Measurements from ENCODE around the gene FUT8.

Gene FUT8

GRCh38 chr14:65769151-65769550 is 356.6 kb downstream of the FUT8 start:
- H3K9ac ChIP-seq (ENCODE audit: low read length in 2 of 2), result no peak overlapping the region
- H3K9me3 ChIP-seq (ENCODE audit: control insufficient read depth in 2 of 2, low read length in 2 of 2), result peaks cover 0 to 2% of the 10 kb centered on the region in 2 donors
- no peaks in the 10 kb centered on the region for H3K36me3 ChIP-seq (ENCODE audit: control insufficient read depth in 2 of 2, insufficient read depth in 2 of 2, low read length in 2 of 2)
- H3K4me1 ChIP-seq (ENCODE audit: control insufficient read depth, insufficient read depth, low read length), result no peaks in the 10 kb centered on the region
- no peak overlapping the region for H3K27ac ChIP-seq (ENCODE audit: low read length)
- H3K4me3 ChIP-seq (ENCODE audit: low read length in 2 of 2), result no peak overlapping the region
- H3K27me3 ChIP-seq (ENCODE audit: control insufficient read depth in 1 of 2, insufficient read depth in 2 of 2, low read length in 2 of 2), result no peaks in the 10 kb centered on the region

GRCh38 chr14:65770681-65771080 is 358.2 kb downstream of the FUT8 start:
- Histone ChIP-seq H3K36me3 (ENCODE audit: control insufficient read depth in 2 of 2, insufficient read depth in 2 of 2, low read length in 2 of 2) (no peaks in the 10 kb centered on the region), H3K9ac (ENCODE audit: low read length in 2 of 2) (no peak overlapping the region), H3K4me1 (ENCODE audit: control insufficient read depth, insufficient read depth, low read length) (no peaks in the 10 kb centered on the region), H3K27me3 (ENCODE audit: control insufficient read depth in 1 of 2, insufficient read depth in 2 of 2, low read length in 2 of 2) (no peaks in the 10 kb centered on the region), H3K9me3 (ENCODE audit: control insufficient read depth in 2 of 2, low read length in 2 of 2) (peaks cover 0 to 2% of the 10 kb centered on the region in 2 donors), H3K4me3 (ENCODE audit: low read length in 2 of 2) (no peak overlapping the region), H3K27ac (ENCODE audit: low read length) (no peak overlapping the region)

- Histone ChIP-seq H3K27ac (ENCODE audit: low read length) (no peak overlapping the region), H3K4me1 (ENCODE audit: control insufficient read depth, insufficient read depth, low read length) (no peaks in the 10 kb centered on the region), H3K4me3 (ENCODE audit: low read length in 2 of 2) (no peak overlapping the region)
These were observed 358.7 kb downstream of the FUT8 start for GRCh38 chr14:65771271-65771670.

GRCh38 chr14:65772466-65772865 is 359.9 kb downstream of the FUT8 start:
- H3K4me1 ChIP-seq (ENCODE audit: control insufficient read depth, insufficient read depth, low read length), result no peaks in the 10 kb centered on the region
- no peak overlapping the region for H3K9ac ChIP-seq (ENCODE audit: low read length in 2 of 2)
- no peaks in the 10 kb centered on the region for H3K27me3 ChIP-seq (ENCODE audit: control insufficient read depth in 1 of 2, insufficient read depth in 2 of 2, low read length in 2 of 2)
- no peaks in the 10 kb centered on the region for H3K36me3 ChIP-seq (ENCODE audit: control insufficient read depth in 2 of 2, insufficient read depth in 2 of 2, low read length in 2 of 2)
- H3K9me3 ChIP-seq (ENCODE audit: control insufficient read depth in 2 of 2, low read length in 2 of 2), result peaks cover 0 to 2% of the 10 kb centered on the region in 2 donors
- no peak overlapping the region for H3K27ac ChIP-seq (ENCODE audit: low read length)
- H3K4me3 ChIP-seq (ENCODE audit: low read length in 2 of 2), result no peak overlapping the region

More at GRCh38 chr14:65771271-65771670, 358.7 kb downstream of the FUT8 start:
- no peaks in the 10 kb centered on the region for H3K36me3 ChIP-seq (ENCODE audit: control insufficient read depth in 2 of 2, insufficient read depth in 2 of 2, low read length in 2 of 2)
- H3K9ac ChIP-seq (ENCODE audit: low read length in 2 of 2), result no peak overlapping the region
- peaks cover 0 to 2% of the 10 kb centered on the region in 2 donors for H3K9me3 ChIP-seq (ENCODE audit: control insufficient read depth in 2 of 2, low read length in 2 of 2)
- H3K27me3 ChIP-seq (ENCODE audit: control insufficient read depth in 1 of 2, insufficient read depth in 2 of 2, low read length in 2 of 2), result no peaks in the 10 kb centered on the region

- Histone ChIP-seq H3K27ac (ENCODE audit: low read length) (no peak overlapping the region), H3K27me3 (ENCODE audit: control insufficient read depth in 1 of 2, insufficient read depth in 2 of 2, low read length in 2 of 2) (no peaks in the 10 kb centered on the region), H3K9ac (ENCODE audit: low read length in 2 of 2) (no peak overlapping the region), H3K4me3 (ENCODE audit: low read length in 2 of 2) (no peak overlapping the region), H3K9me3 (ENCODE audit: control insufficient read depth in 2 of 2, low read length in 2 of 2) (no peaks in the 10 kb centered on the region), H3K36me3 (ENCODE audit: control insufficient read depth in 2 of 2, insufficient read depth in 2 of 2, low read length in 2 of 2) (no peaks in the 10 kb centered on the region), H3K4me1 (ENCODE audit: control insufficient read depth, insufficient read depth, low read length) (no peaks in the 10 kb centered on the region)
These were observed 360.5 kb downstream of the FUT8 start for GRCh38 chr14:65772921-65773574.

- Histone ChIP-seq H3K36me3 (ENCODE audit: control insufficient read depth in 2 of 2, insufficient read depth in 2 of 2, low read length in 2 of 2) (no peaks in the 10 kb centered on the region), H3K27ac (ENCODE audit: low read length) (no peak overlapping the region), H3K4me1 (ENCODE audit: control insufficient read depth, insufficient read depth, low read length) (no peaks in the 10 kb centered on the region), H3K9me3 (ENCODE audit: control insufficient read depth in 2 of 2, low read length in 2 of 2) (no peaks in the 10 kb centered on the region), H3K27me3 (ENCODE audit: control insufficient read depth in 1 of 2, insufficient read depth in 2 of 2, low read length in 2 of 2) (no peaks in the 10 kb centered on the region), H3K4me3 (ENCODE audit: low read length in 2 of 2) (no peak overlapping the region), H3K9ac (ENCODE audit: low read length in 2 of 2) (no peak overlapping the region)
These were observed 361.5 kb downstream of the FUT8 start for GRCh38 chr14:65774041-65774440.

- no peak overlapping the region for H3K4me3 ChIP-seq (ENCODE audit: low read length in 2 of 2)
- H3K4me1 ChIP-seq (ENCODE audit: control insufficient read depth, insufficient read depth, low read length), result no peaks in the 10 kb centered on the region
- no peak overlapping the region for H3K9ac ChIP-seq (ENCODE audit: low read length in 2 of 2)
- H3K27ac ChIP-seq (ENCODE audit: low read length), result no peak overlapping the region
- H3K9me3 ChIP-seq (ENCODE audit: control insufficient read depth in 2 of 2, low read length in 2 of 2), result no peaks in the 10 kb centered on the region
- H3K36me3 ChIP-seq (ENCODE audit: control insufficient read depth in 2 of 2, insufficient read depth in 2 of 2, low read length in 2 of 2), result no peaks in the 10 kb centered on the region
- H3K27me3 ChIP-seq (ENCODE audit: control insufficient read depth in 1 of 2, insufficient read depth in 2 of 2, low read length in 2 of 2), result no peaks in the 10 kb centered on the region
These were observed 363.8 kb downstream of the FUT8 start for GRCh38 chr14:65776193-65776852.

GRCh38 chr14:65780566-65780965 is 368.0 kb downstream of the FUT8 start:
- H3K4me1 ChIP-seq (ENCODE audit: control insufficient read depth, insufficient read depth, low read length), result no peaks in the 10 kb centered on the region
- no peaks in the 10 kb centered on the region for H3K36me3 ChIP-seq (ENCODE audit: control insufficient read depth in 2 of 2, insufficient read depth in 2 of 2, low read length in 2 of 2)
- no peaks in the 10 kb centered on the region for H3K27me3 ChIP-seq (ENCODE audit: control insufficient read depth in 1 of 2, insufficient read depth in 2 of 2, low read length in 2 of 2)
- H3K9ac ChIP-seq (ENCODE audit: low read length in 2 of 2), result no peak overlapping the region
- no peak overlapping the region for H3K27ac ChIP-seq (ENCODE audit: low read length)
- no peaks in the 10 kb centered on the region for H3K9me3 ChIP-seq (ENCODE audit: control insufficient read depth in 2 of 2, low read length in 2 of 2)
- no peak overlapping the region for H3K4me3 ChIP-seq (ENCODE audit: low read length in 2 of 2)

GRCh38 chr14:65783101-65783500 is 370.6 kb downstream of the FUT8 start:
- H3K36me3 ChIP-seq (ENCODE audit: control insufficient read depth in 2 of 2, insufficient read depth in 2 of 2, low read length in 2 of 2), result no peaks in the 10 kb centered on the region
- H3K27ac ChIP-seq (ENCODE audit: low read length), result no peak overlapping the region

GRCh38 chr14:65783576-65783975 is 371.0 kb downstream of the FUT8 start:
- H3K36me3 ChIP-seq (ENCODE audit: control insufficient read depth in 2 of 2, insufficient read depth in 2 of 2, low read length in 2 of 2), result no peaks in the 10 kb centered on the region
- H3K27me3 ChIP-seq (ENCODE audit: control insufficient read depth in 1 of 2, insufficient read depth in 2 of 2, low read length in 2 of 2), result no peaks in the 10 kb centered on the region
- H3K4me1 ChIP-seq (ENCODE audit: control insufficient read depth, insufficient read depth, low read length), result no peaks in the 10 kb centered on the region
- no peaks in the 10 kb centered on the region for H3K9me3 ChIP-seq (ENCODE audit: control insufficient read depth in 2 of 2, low read length in 2 of 2)
- no peak overlapping the region for H3K9ac ChIP-seq (ENCODE audit: low read length in 2 of 2)
- no peak overlapping the region for H3K27ac ChIP-seq (ENCODE audit: low read length)
- no peak overlapping the region for H3K4me3 ChIP-seq (ENCODE audit: low read length in 2 of 2)

More at GRCh38 chr14:65783101-65783500, 370.6 kb downstream of the FUT8 start:
- no peak overlapping the region for H3K9ac ChIP-seq (ENCODE audit: low read length in 2 of 2)
- H3K9me3 ChIP-seq (ENCODE audit: control insufficient read depth in 2 of 2, low read length in 2 of 2), result no peaks in the 10 kb centered on the region
- H3K4me3 ChIP-seq (ENCODE audit: low read length in 2 of 2), result no peak overlapping the region
- no peaks in the 10 kb centered on the region for H3K27me3 ChIP-seq (ENCODE audit: control insufficient read depth in 1 of 2, insufficient read depth in 2 of 2, low read length in 2 of 2)
- H3K4me1 ChIP-seq (ENCODE audit: control insufficient read depth, insufficient read depth, low read length), result no peaks in the 10 kb centered on the region

GRCh38 chr14:65784574-65784973 is 372.0 kb downstream of the FUT8 start:
- Histone ChIP-seq H3K27ac (ENCODE audit: low read length) (no peak overlapping the region), H3K9me3 (ENCODE audit: control insufficient read depth in 2 of 2, low read length in 2 of 2) (no peaks in the 10 kb centered on the region), H3K4me1 (ENCODE audit: control insufficient read depth, insufficient read depth, low read length) (no peaks in the 10 kb centered on the region), H3K9ac (ENCODE audit: low read length in 2 of 2) (no peak overlapping the region), H3K4me3 (ENCODE audit: low read length in 2 of 2) (no peak overlapping the region), H3K36me3 (ENCODE audit: control insufficient read depth in 2 of 2, insufficient read depth in 2 of 2, low read length in 2 of 2) (no peaks in the 10 kb centered on the region), H3K27me3 (ENCODE audit: control insufficient read depth in 1 of 2, insufficient read depth in 2 of 2, low read length in 2 of 2) (no peaks in the 10 kb centered on the region)
